ENCODE data around the gene GABRB2. TPM values are rescaled to one million over a fixed set of nuclear protein-coding genes. Genes with fewer than 3 reads are reported as not detected.

GABRB2 gene
- total RNA-seq, 1 experiment from 2014 or later: not detected

- intact Hi-C loops (cut with micrococcal nuclease; ENCODE audit: unreplicated experiment): no loop called here
- CTCF ChIA-PET: no interaction called here
- Mint-ChIP-seq H3K27ac (ENCODE audit: unreplicated experiment) (no peak overlapping the region), H3K4me1 (ENCODE audit: low read depth, unreplicated experiment) (no peaks in the 10 kb centered on the region), H3K4me3 (ENCODE audit: low read depth, unreplicated experiment) (no peak overlapping the region), H3K9me3 (ENCODE audit: low read depth, unreplicated experiment) (peaks cover 12% of the 10 kb centered on the region), H3K27me3 (ENCODE audit: unreplicated experiment) (peaks cover 8% of the 10 kb centered on the region), H3K36me3 (ENCODE audit: insufficient read depth, unreplicated experiment) (no peaks in the 10 kb centered on the region)
- no peak for TF ChIP-seq CTCF (IDR thresholded peaks at IDR 0.05; ENCODE audit: unreplicated experiment)
- no peak for DNase-seq
- no TSS peak for BruUV-seq (replicated peaks)
Measured at GRCh38 chr5:161286066-161286655, 260.4 kb downstream of the GABRB2 start.

- intact Hi-C loops (cut with micrococcal nuclease; ENCODE audit: unreplicated experiment): no loop called here
- Mint-ChIP-seq H3K27ac (ENCODE audit: unreplicated experiment) (no peak overlapping the region), H3K27me3 (ENCODE audit: unreplicated experiment) (peaks cover 8% of the 10 kb centered on the region), H3K9me3 (ENCODE audit: low read depth, unreplicated experiment) (peaks cover 12% of the 10 kb centered on the region), H3K36me3 (ENCODE audit: insufficient read depth, unreplicated experiment) (no peaks in the 10 kb centered on the region), H3K4me1 (ENCODE audit: low read depth, unreplicated experiment) (no peaks in the 10 kb centered on the region), H3K4me3 (ENCODE audit: low read depth, unreplicated experiment) (no peak overlapping the region)
- no peak for TF ChIP-seq CTCF (IDR thresholded peaks at IDR 0.05; ENCODE audit: unreplicated experiment)
- CTCF ChIA-PET: no interaction called here
- BruUV-seq (replicated peaks): no TSS peak
- no peak for DNase-seq
Measured at GRCh38 chr5:161284445-161284844, 262.1 kb downstream of the GABRB2 start.

GRCh38 chr5:161283296-161283695 is 263.2 kb downstream of the GABRB2 start:
- BruUV-seq (replicated peaks): no TSS peak
- H3K27ac Mint-ChIP-seq (ENCODE audit: unreplicated experiment): no peak overlapping the region
- DNase-seq: no peak
- CTCF ChIA-PET: no interaction called here
- H3K4me3 Mint-ChIP-seq (ENCODE audit: low read depth, unreplicated experiment): no peak overlapping the region
- H3K36me3 Mint-ChIP-seq (ENCODE audit: insufficient read depth, unreplicated experiment): no peaks in the 10 kb centered on the region
- no peak for TF ChIP-seq CTCF (IDR thresholded peaks at IDR 0.05; ENCODE audit: unreplicated experiment)
- peaks cover 18% of the 10 kb centered on the region for H3K9me3 Mint-ChIP-seq (ENCODE audit: low read depth, unreplicated experiment)
- H3K27me3 Mint-ChIP-seq (ENCODE audit: unreplicated experiment): peaks cover 8% of the 10 kb centered on the region
- H3K4me1 Mint-ChIP-seq (ENCODE audit: low read depth, unreplicated experiment): no peaks in the 10 kb centered on the region
- intact Hi-C loops (cut with micrococcal nuclease; ENCODE audit: unreplicated experiment): no loop called here

GRCh38 chr5:161278739-161279660 is 267.5 kb downstream of the GABRB2 start:
- no TSS peak for BruUV-seq (replicated peaks)
- DNase-seq: no peak
- CTCF ChIA-PET: no interaction called here
- Mint-ChIP-seq H3K9me3 (ENCODE audit: low read depth, unreplicated experiment) (peaks cover 17% of the 10 kb centered on the region), H3K4me3 (ENCODE audit: low read depth, unreplicated experiment) (no peak overlapping the region), H3K27ac (ENCODE audit: unreplicated experiment) (no peak overlapping the region), H3K36me3 (ENCODE audit: insufficient read depth, unreplicated experiment) (no peaks in the 10 kb centered on the region), H3K4me1 (ENCODE audit: low read depth, unreplicated experiment) (no peaks in the 10 kb centered on the region), H3K27me3 (ENCODE audit: unreplicated experiment) (peaks cover 8% of the 10 kb centered on the region)
- no peak for TF ChIP-seq CTCF (IDR thresholded peaks at IDR 0.05; ENCODE audit: unreplicated experiment)
- intact Hi-C loops (cut with micrococcal nuclease; ENCODE audit: unreplicated experiment): no loop called here

Data from Calu3 (cell line).